PC-9 (cell line): ENCODE results near the gene SLX4. TPM values are rescaled to one million over a fixed set of nuclear protein-coding genes. Genes with fewer than 3 reads are reported as not detected.

Experiments
- BruUV-seq: library from RNA; stranded (reverse); fragments of 400-500 nt; replicated peaks from 2 replicates; lab custom pipeline; 2021; lab: Mats Ljungman, UMichigan
- CTCF ChIA-PET: fragments of 300-600 bp; sonication (Branson Sonifier 250); formaldehyde crosslinking; loops from one replicate; lab custom pipeline; 2022; ENCODE audit warnings: antibody characterized with exemption; lab: Charles Lee
- POLR2A ChIA-PET: fragments of 300-600 bp; sonication (Branson Sonifier 250); formaldehyde crosslinking; loops from one replicate; lab custom pipeline; 2022; ENCODE audit warnings: antibody characterized with exemption; ENCODE audit not compliant: unreplicated experiment; lab: Charles Lee
- DNase-seq, 2 experiments: peaks; one replicate each; pipeline versions ENCODE4 v3.0.0 to v3.0.0-alpha.2; 2015 to 2022; ENCODE audit warnings: mixed read lengths in 1 of 2
- H2AFZ ChIP-seq: fragments of 200-600 bp; sonication (generic); 2 replicates; pipeline ENCODE4 v1.8.1; 2017; ENCODE audit warnings: antibody characterized with exemption
- H3F3A ChIP-seq: fragments of 200-600 bp; sonication (generic); 2 replicates; pipeline ENCODE4 v1.8.1; 2017; ENCODE audit warnings: antibody characterized with exemption, mild to moderate bottlenecking, low read depth; ENCODE audit not compliant: insufficient read depth
- H3K27ac ChIP-seq: fragments of 200-600 bp; sonication (generic); 2 replicates; pipeline ENCODE4 v1.6.1; 2016; ENCODE audit warnings: mixed run types
- H3K27me3 ChIP-seq: fragments of 200-600 bp; sonication (generic); 2 replicates; pipeline ENCODE4 v1.6.1; 2016; ENCODE audit warnings: low read depth, mixed run types; ENCODE audit not compliant: insufficient read depth
- H3K36me3 ChIP-seq: fragments of 200-600 bp; sonication (generic); 2 replicates; pipeline ENCODE4 v1.6.1; 2016; ENCODE audit warnings: low read depth, mixed run types
- H3K4me1 ChIP-seq: fragments of 200-600 bp; sonication (generic); replicated peaks from 2 replicates; pipeline ENCODE4 v1.6.1; 2016; ENCODE audit warnings: mixed run types; ENCODE audit not compliant: insufficient read depth
- H3K4me2 ChIP-seq: fragments of 200-600 bp; sonication (generic); 2 replicates; pipeline ENCODE4 v1.6.1; 2017; ENCODE audit warnings: mixed run types
- H3K4me3 ChIP-seq: fragments of 200-600 bp; sonication (generic); 2 replicates; pipeline ENCODE4 v1.6.1; 2016; ENCODE audit warnings: mixed run types
- H3K79me2 ChIP-seq: fragments of 200-600 bp; sonication (generic); 2 replicates; pipeline ENCODE4 v1.6.1; 2017; ENCODE audit warnings: low read depth, mixed run types
- H3K9me2 ChIP-seq: fragments of 200-600 bp; sonication (generic); 2 replicates; pipeline ENCODE4 v1.8.1; 2017; ENCODE audit warnings: mild to moderate bottlenecking; ENCODE audit not compliant: insufficient read depth
- H3K9me3 ChIP-seq: fragments of 200-600 bp; sonication (generic); 2 replicates; pipeline ENCODE4 v1.8.1; 2016; ENCODE audit warnings: low read depth; ENCODE audit not compliant: insufficient read depth
- H4K20me1 ChIP-seq: fragments of 200-600 bp; sonication (generic); 2 replicates; pipeline ENCODE4 v1.8.1; 2017; ENCODE audit not compliant: insufficient read depth
- CTCF ChIP-seq: fragments of 200-600 bp; sonication (generic); conservative IDR thresholded peaks from 2 replicates; pipeline ENCODE4 v1.6.1; 2017; ENCODE audit warnings: mixed run types, antibody characterized with exemption, mild to moderate bottlenecking, moderate library complexity
- EZH2 ChIP-seq: fragments of 200-600 bp; sonication (generic); IDR thresholded peaks from 2 replicates; pipeline ENCODE4 v1.8.0; 2017; ENCODE audit warnings: antibody characterized with exemption, low read depth
- intact Hi-C: fragments of 100-400 bp; cut with micrococcal nuclease; formaldehyde crosslinking; loops from one replicate; pipeline ENCODE4 v1.10.0; 2022; ENCODE audit not compliant: unreplicated experiment
- total RNA-seq: library from RNA; stranded (reverse); gene quantifications from 2 replicates; pipeline ENCODE4 v1.2.3, GENCODE V29; 2021

SLX4 gene
- total RNA-seq, 1 experiment from 2014 or later = 13.8 TPM

GRCh38 chr16:3592559-3592958, 18.8 kb downstream of the SLX4 start:
- BruUV-seq = no TSS peak

GRCh38 chr16:3591991-3592390, 19.4 kb downstream of the SLX4 start:
- Histone ChIP-seq H4K20me1 (no peaks in the 10 kb centered on the region), H3K4me2 (no peak overlapping the region), H3K27me3 (no peaks in the 10 kb centered on the region), H3K27ac (no peak overlapping the region), H3K79me2 (no peaks in the 10 kb centered on the region), H2AFZ (no peak overlapping the region), H3K4me1 (no peaks in the 10 kb centered on the region), H3K9me3 (no peaks in the 10 kb centered on the region), H3K4me3 (no peak overlapping the region), H3F3A (no peaks in the 10 kb centered on the region), H3K9me2 (no peaks in the 10 kb centered on the region), H3K36me3 (no peaks in the 10 kb centered on the region)
- intact Hi-C loops = no loop called here
- CTCF ChIA-PET = no interaction called here
- POLR2A ChIA-PET = no interaction called here
- no TSS peak for BruUV-seq
- TF ChIP-seq EZH2 (no peak), CTCF (no peak)
- DNase-seq = no peak

More at GRCh38 chr16:3592559-3592958, 18.8 kb downstream of the SLX4 start:
- intact Hi-C loops = no loop called here
- POLR2A ChIA-PET = no interaction called here
- Histone ChIP-seq H3K9me3 (no peaks in the 10 kb centered on the region), H2AFZ (no peak overlapping the region), H4K20me1 (no peaks in the 10 kb centered on the region), H3K79me2 (no peaks in the 10 kb centered on the region), H3K36me3 (no peaks in the 10 kb centered on the region), H3F3A (no peaks in the 10 kb centered on the region), H3K27me3 (no peaks in the 10 kb centered on the region), H3K4me2 (no peak overlapping the region), H3K9me2 (no peaks in the 10 kb centered on the region), H3K4me1 (no peaks in the 10 kb centered on the region), H3K4me3 (no peak overlapping the region), H3K27ac (no peak overlapping the region)
- no peak for TF ChIP-seq EZH2
- no peak for TF ChIP-seq CTCF
- DNase-seq = no peak
- CTCF ChIA-PET = no interaction called here

GRCh38 chr16:3591436-3591803, 20.0 kb downstream of the SLX4 start:
- Histone ChIP-seq H3K9me3 (no peaks in the 10 kb centered on the region), H3K27me3 (no peaks in the 10 kb centered on the region), H3K27ac (no peak overlapping the region), H3K4me2 (no peak overlapping the region), H3K9me2 (no peaks in the 10 kb centered on the region), H3K4me3 (no peak overlapping the region), H3K4me1 (no peaks in the 10 kb centered on the region), H3K79me2 (no peaks in the 10 kb centered on the region), H2AFZ (no peak overlapping the region), H3F3A (no peaks in the 10 kb centered on the region), H4K20me1 (no peaks in the 10 kb centered on the region), H3K36me3 (no peaks in the 10 kb centered on the region)
- intact Hi-C loops = no loop called here
- TF ChIP-seq EZH2 (no peak), CTCF (no peak)
- BruUV-seq = no TSS peak
- ChIA-PET POLR2A (interaction anchor here (0.6 kb wide), 1 partner anchor 555 kb away, joined by 5 read pairs; no protein-coding TSS in a partner anchor), CTCF (no interaction called here)
- no peak for DNase-seq
